GM21717 (cell line): ENCODE measurements around the gene METAP1.
"Not testable (repeated sequence)": the region's sequence is repeated elsewhere in the genome, so short reads cannot be mapped to it uniquely, and the experiment has no call there.

Experiments used
- ATAC-seq: cut with Tn5 transposase; IDR thresholded peaks from one replicate; pipeline ENCODE4 v1.9.1; 2021; ENCODE audit warnings: mild to moderate bottlenecking, moderate library complexity; ENCODE audit not compliant: unreplicated experiment

The METAP1 gene

GRCh38 chr4:99054428-99054994 lies 59.0 kb downstream of the METAP1 start:
- no peak for ATAC-seq

GRCh38 chr4:99058228-99058627 lies 62.7 kb downstream of the METAP1 start:
- ATAC-seq: no peak

- no peak for ATAC-seq
These were observed 64.0 kb downstream of the METAP1 start for GRCh38 chr4:99059550-99059949.

- no peak for ATAC-seq
These were observed 65.7 kb downstream of the METAP1 start for GRCh38 chr4:99061048-99061700.

- no peak for ATAC-seq
These were observed 66.6 kb downstream of the METAP1 start for GRCh38 chr4:99062120-99062519.

- not testable (repeated sequence) for ATAC-seq
These were observed 70.0 kb downstream of the METAP1 start for GRCh38 chr4:99065521-99065920.

- no peak for ATAC-seq
These were observed 72.1 kb downstream of the METAP1 start for GRCh38 chr4:99067617-99068016.

GRCh38 chr4:99071159-99071558 lies 75.6 kb downstream of the METAP1 start:
- ATAC-seq: no peak

- no peak for ATAC-seq
These were observed 79.3 kb downstream of the METAP1 start for GRCh38 chr4:99074816-99075215.

GRCh38 chr4:99076292-99076976 lies 80.9 kb downstream of the METAP1 start:
- no peak for ATAC-seq

GRCh38 chr4:99077177-99077576 lies 81.7 kb downstream of the METAP1 start:
- ATAC-seq: no peak

GRCh38 chr4:99078336-99078735 lies 82.8 kb downstream of the METAP1 start:
- ATAC-seq: no peak

GRCh38 chr4:99078931-99079624 lies 83.6 kb downstream of the METAP1 start:
- no peak for ATAC-seq

- ATAC-seq: no peak
These were observed 84.2 kb downstream of the METAP1 start for GRCh38 chr4:99079625-99080295.

- ATAC-seq: not testable (repeated sequence)
These were observed 85.3 kb downstream of the METAP1 start for GRCh38 chr4:99080869-99081268.

GRCh38 chr4:99082192-99082591 lies 86.7 kb downstream of the METAP1 start:
- no peak for ATAC-seq

GRCh38 chr4:99084595-99084994 lies 89.1 kb downstream of the METAP1 start:
- ATAC-seq: no peak

- ATAC-seq: peak; percentile 20
These were observed 92.5 kb downstream of the METAP1 start for GRCh38 chr4:99088023-99088449.

- peak; percentile 95 for ATAC-seq
These were observed 93.2 kb downstream of the METAP1 start, which contains the start of gene ADH5 for GRCh38 chr4:99088481-99089365. Gene ADH5, minus strand, starts transcription at chr4:99088788. Its CDS starts 88 bp downstream, at chr4:99088700.
